ENCODE data around the gene LEP. TPM values are rescaled to one million over a fixed set of nuclear protein-coding genes. Genes with fewer than 3 reads are reported as not detected.

Gene LEP
- total and polyA plus RNA-seq, 2 of the 8 experiments (the other 6 are each of a cell fraction or from before 2014, with no cell fraction given) = not detected

DNA sequence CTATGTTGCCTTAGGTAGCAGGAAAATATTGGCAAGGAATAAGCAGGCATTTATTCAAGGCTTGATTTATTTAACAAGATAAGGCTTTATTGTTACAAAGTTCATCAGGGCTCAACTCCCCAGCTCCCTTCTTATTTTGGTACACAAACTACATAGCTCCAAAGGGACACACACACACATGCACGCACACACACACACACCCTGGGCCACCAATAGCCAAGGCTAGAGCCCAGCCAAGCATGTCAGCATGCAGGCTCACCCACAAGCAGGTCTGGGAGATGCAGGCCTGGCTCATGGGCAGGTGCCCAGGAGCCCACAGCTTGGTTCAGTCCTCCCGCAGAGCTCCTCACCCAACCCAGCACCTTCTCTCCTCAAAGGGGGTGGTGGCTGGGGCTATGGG lies 23.4 kb downstream of the LEP start:
- no peak overlapping the region for H3K9ac ChIP-seq (replicated peaks in 1 of 4; ENCODE audit: extremely low read depth in 1 of 4, low read depth in 3 of 4, low read length in 3 of 4)
- no peak overlapping the region for H3K27ac ChIP-seq (ENCODE audit: low read depth, low read length)
- peaks cover 0 to 3% (median 0%) of the 10 kb centered on the region in 4 experiments; a peak in 2 of 7 replicates for H3K27me3 ChIP-seq (replicated peaks in 1 of 4; ENCODE audit: control insufficient read depth in 3 of 4, extremely low read depth in 1 of 4, insufficient read depth in 3 of 4, low read length in 3 of 4)
- H3K18ac ChIP-seq (ENCODE audit: extremely low read depth, low read length) = no peak overlapping the region
- 0 out of 2 replicates have a peak overlapping the region, but pooled peaks have one; percentile 40 for H2BK15ac ChIP-seq (ENCODE audit: low read length)
- no peaks in the 10 kb centered on the region; the same call in 1 of the 2 replicates for H3K79me1 ChIP-seq (ENCODE audit: low read depth, low read length)
- no peak overlapping the region for H2AFZ ChIP-seq (ENCODE audit: low read length)
- no peak overlapping the region for H3K14ac ChIP-seq (ENCODE audit: insufficient read length)
- no peaks in the 10 kb centered on the region for H4K20me1 ChIP-seq (replicated peaks in 1 of 2; ENCODE audit: control insufficient read depth in 1 of 2, insufficient read depth in 2 of 2, low read length in 2 of 2)
- no peak overlapping the region for H2BK5ac ChIP-seq (ENCODE audit: low read depth, low read length)
- no peak overlapping the region for H3K4ac ChIP-seq (replicated peaks; ENCODE audit: insufficient read length, low read depth, low read length)
- H3K4me2 ChIP-seq (ENCODE audit: insufficient read depth in 1 of 2, low read depth in 2 of 2, low read length in 2 of 2) = no peak overlapping the region
- no peak overlapping the region for H3K56ac ChIP-seq (replicated peaks; ENCODE audit: insufficient read length, low read depth, low read length)
- H3K36me3 ChIP-seq (ENCODE audit: control insufficient read depth in 2 of 4, insufficient read depth in 4 of 4, low read length in 3 of 4) = no peaks in the 10 kb centered on the region
- H3K79me2 ChIP-seq (ENCODE audit: control insufficient read depth in 1 of 2, insufficient read depth in 2 of 2, low read length in 2 of 2) = no peaks in the 10 kb centered on the region
- H2BK12ac ChIP-seq (ENCODE audit: low read depth, low read length) = no peak overlapping the region
- no peak overlapping the region for H3K4me3 ChIP-seq (ENCODE audit: extremely low read depth in 1 of 4, insufficient read depth in 2 of 4, low read depth in 3 of 4, low read length in 4 of 4)
- peak overlapping the region; percentile 28 for H4K91ac ChIP-seq (replicated peaks; ENCODE audit: insufficient read length, low read length)
- no peak for TF ChIP-seq NANOG (IDR thresholded peaks at IDR 0.05; ENCODE audit: insufficient read depth, low read depth, low read length, poor library complexity, severe bottlenecking)
- TF ChIP-seq SIRT6 (IDR thresholded peaks at IDR 0.05; ENCODE audit: low read length) = no peak
- no peak for TF ChIP-seq MAFK (IDR thresholded peaks at IDR 0.05; ENCODE audit: low read depth, low read length)
- ChIA-PET CTCF (ENCODE audit: partially characterized antibody) (interaction anchor here (0.6 to 1.2 kb wide), 3 partner anchors 11 to 139 kb away, joined by 3 read pairs; no protein-coding TSS in a partner anchor), POLR2A (ENCODE audit: partially characterized antibody) (interaction anchor here (0.8 kb wide), 1 partner anchor 75 kb away, joined by 3 read pairs; no protein-coding TSS in a partner anchor)
- DNase-seq (ENCODE audit: low read depth in 1 of 2, low spot score in 2 of 2) = no peak
- H2BK20ac ChIP-seq (ENCODE audit: low read length) = 0 out of 2 replicates have a peak overlapping the region, but pooled peaks have one; percentile 7
- no peak overlapping the region for H4K8ac ChIP-seq (ENCODE audit: extremely low read depth, insufficient read depth, low read length)
- no peaks in the 10 kb centered on the region; the same call in 1 of the 2 replicates for H3K23me2 ChIP-seq (ENCODE audit: low read depth, low read length)
- no peak overlapping the region for H2BK120ac ChIP-seq (replicated peaks; ENCODE audit: low read depth, low read length)
- no peak overlapping the region for H4K5ac ChIP-seq (ENCODE audit: insufficient read length, low read depth, low read length)
- 90% methylated on average over 2 of the region's 2 CpGs; no CpG with 5 or more reads in 1 of the 2 experiments for WGBS, 2 experiments (ENCODE audit: extremely low coverage in 1 of 2, insufficient coverage in 1 of 2, insufficient read length in 1 of 2, insufficient replicate concordance in 2 of 2, low coverage in 1 of 2, low lambda C conversion rate in 2 of 2, missing lambda C conversion rate in 1 of 2)
- H3K9me3 ChIP-seq (ENCODE audit: insufficient read depth in 2 of 2, low read depth in 1 of 2, low read length in 1 of 2) = no peaks in the 10 kb centered on the region
- H3K4me1 ChIP-seq (replicated peaks in 1 of 4; ENCODE audit: control insufficient read depth in 3 of 4, insufficient read depth in 4 of 4, low read length in 3 of 4) = peaks cover 8 to 32% (median 21%) of the 10 kb centered on the region in 4 experiments
- no peak overlapping the region for H2AK5ac ChIP-seq (ENCODE audit: low read depth, low read length)
- no peak for FAIRE-seq
- H3K23ac ChIP-seq (ENCODE audit: insufficient read length) = no peak overlapping the region
